ENCODE data around the gene CST6.
A peak's percentile ranks its signal among the peaks of the same experiment; 100 is the strongest.

The CST6 gene

GRCh38 chr11:66048547-66049323 is 36.9 kb downstream of the CST6 start, which contains the start of gene GAL3ST3:
GAL3ST3 (minus strand) TSS chr11:66049161; CDS start chr11:66045415, 3,746 bp downstream.
- FAIRE-seq: no peak

- FAIRE-seq: no peak
Measured at GRCh38 chr11:66050581-66051231, 38.9 kb downstream of the CST6 start.

DNA sequence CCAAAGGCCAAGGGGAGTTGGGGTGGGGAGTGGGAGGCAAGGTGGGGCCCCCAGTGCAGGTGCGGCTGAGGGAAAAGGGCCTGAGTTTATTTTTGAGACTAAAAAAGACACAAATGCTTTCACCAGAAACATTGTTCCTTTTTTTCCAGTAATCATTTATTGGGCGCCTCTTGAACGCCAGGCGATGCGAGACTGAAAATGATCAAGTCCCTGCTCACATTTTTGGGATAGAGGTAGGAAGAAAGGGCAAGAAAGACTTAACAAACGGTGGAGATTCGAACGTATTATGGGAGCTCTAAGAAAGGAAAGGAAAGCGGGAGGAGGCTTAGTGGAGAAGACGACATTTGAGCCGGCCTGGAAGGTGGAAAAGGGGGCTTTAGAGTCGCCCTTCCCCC is 39.6 kb downstream of the CST6 start:
- no peak for FAIRE-seq

DNA sequence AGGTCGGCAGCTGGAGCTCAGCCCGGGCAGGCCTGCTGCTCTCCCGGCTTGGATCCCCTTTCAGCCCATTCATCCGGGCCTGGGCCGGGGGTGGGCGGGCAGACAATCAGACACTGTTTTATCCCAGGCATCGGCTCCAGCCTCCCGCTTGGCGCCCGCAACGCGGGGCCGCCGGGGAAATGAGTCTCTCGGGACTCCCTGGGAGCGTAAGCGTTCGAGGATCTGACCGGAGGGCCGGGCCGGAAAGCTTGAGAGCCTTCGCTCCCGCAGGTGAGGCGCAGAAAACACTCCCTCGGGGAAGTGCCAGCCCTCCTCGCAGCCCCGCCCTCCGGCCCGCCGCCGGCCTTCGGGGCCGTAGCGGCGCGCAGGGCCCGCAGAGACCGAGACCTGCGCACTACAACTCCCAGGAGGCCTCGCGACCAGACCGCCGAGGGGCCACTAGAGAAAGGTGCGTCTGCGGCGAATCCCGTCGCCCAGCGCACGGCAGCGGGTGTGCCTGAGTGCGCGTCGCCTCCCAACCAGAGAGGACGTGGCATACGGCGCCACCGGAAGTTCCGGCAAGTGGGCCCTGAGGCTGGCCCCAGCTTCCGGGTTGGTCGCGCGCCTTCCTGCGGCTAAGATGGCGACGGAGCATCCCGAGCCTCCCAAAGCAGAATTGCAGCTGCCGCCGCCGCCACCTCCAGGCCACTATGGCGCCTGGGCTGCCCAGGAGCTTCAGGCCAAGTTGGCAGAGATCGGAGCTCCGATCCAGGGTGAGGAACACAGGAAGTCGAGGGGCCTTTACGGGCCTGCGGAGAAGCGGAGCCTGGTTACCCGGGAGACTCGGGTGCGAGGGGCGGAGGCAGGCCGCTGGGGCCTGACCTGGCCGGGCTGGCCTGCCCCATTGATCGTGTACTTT is 40.2 kb downstream of the CST6 start, which contains the start of gene SF3B2:
Gene SF3B2 (plus strand): TSS at position 599 of the 898 bp plus-strand sequence. CDS start 21 bp downstream, at position 620.
- peak; percentile 49 for FAIRE-seq

- no peak for FAIRE-seq
Measured at GRCh38 chr11:66052664-66052982, 40.8 kb downstream of the CST6 start.

- FAIRE-seq: no peak
Measured at GRCh38 chr11:66055021-66055420, 43.2 kb downstream of the CST6 start.

GRCh38 chr11:66056501-66056900 is 44.7 kb downstream of the CST6 start:
- no peak for FAIRE-seq

GRCh38 chr11:66059966-66060680 is 48.3 kb downstream of the CST6 start:
- FAIRE-seq: no peak

- no peak for FAIRE-seq
Measured at GRCh38 chr11:66061268-66061667, 49.5 kb downstream of the CST6 start.

DNA sequence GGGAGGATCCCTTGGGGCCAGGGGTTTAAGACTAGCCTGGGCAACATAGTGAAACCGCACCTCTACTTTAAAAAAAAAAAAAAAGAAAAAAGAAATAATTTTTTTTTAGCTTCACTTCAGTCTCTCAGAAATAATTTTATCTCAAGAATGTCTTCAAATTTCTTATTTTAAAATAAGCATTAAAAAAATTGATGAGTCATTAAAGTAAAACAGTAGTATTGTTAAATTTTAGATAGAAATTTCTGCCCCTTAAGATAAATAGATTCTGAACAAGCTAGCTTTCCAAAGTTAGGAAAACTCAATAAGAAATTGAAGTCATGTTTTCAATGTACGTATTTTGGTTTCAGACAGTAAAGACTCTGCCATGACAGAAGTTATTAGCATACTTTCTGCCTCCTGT is 50.6 kb downstream of the CST6 start:
- FAIRE-seq: no peak
